AG20443 (cell line): Measurements from ENCODE around the gene MSI2.

Experiments
- DNase-seq: peaks from one replicate; pipeline ENCODE4 v3.0.0; 2012; ENCODE audit warnings: low spot score, mixed read lengths

MSI2 gene

GRCh38 chr17:57684711-57685498, 428.6 kb downstream of the MSI2 start:
- no peak for DNase-seq

- no peak for DNase-seq
Measured at GRCh38 chr17:57685499-57686132, 429.3 kb downstream of the MSI2 start.

GRCh38 chr17:57687642-57688041, 431.3 kb downstream of the MSI2 start:
- DNase-seq, result no peak

- no peak for DNase-seq
Measured at GRCh38 chr17:57689254-57689653, 432.9 kb downstream of the MSI2 start.

- DNase-seq, result no peak
Measured at GRCh38 chr17:57691939-57692338, 435.6 kb downstream of the MSI2 start.

- no peak for DNase-seq
Measured at GRCh38 chr17:57692770-57693169, 436.4 kb downstream of the MSI2 start.

- no peak for DNase-seq
Measured at GRCh38 chr17:57694051-57694450, 437.7 kb downstream of the MSI2 start.

GRCh38 chr17:57696050-57696449, 439.7 kb downstream of the MSI2 start:
- no peak for DNase-seq

GRCh38 chr17:57697197-57697596, 440.9 kb downstream of the MSI2 start:
- DNase-seq, result no peak

- no peak for DNase-seq
Measured at GRCh38 chr17:57697891-57698711, 441.8 kb downstream of the MSI2 start.

GRCh38 chr17:57699751-57700219, 443.5 kb downstream of the MSI2 start:
- DNase-seq, result peak; percentile 47

- DNase-seq, result no peak
Measured at GRCh38 chr17:57701124-57701523, 444.8 kb downstream of the MSI2 start.

GRCh38 chr17:57703273-57703672, 446.9 kb downstream of the MSI2 start:
- DNase-seq, result no peak

- no peak for DNase-seq
Measured at GRCh38 chr17:57704448-57704847, 448.1 kb downstream of the MSI2 start.

- no peak for DNase-seq
Measured at GRCh38 chr17:57705921-57706695, 449.8 kb downstream of the MSI2 start.

GRCh38 chr17:57706761-57707160, 450.4 kb downstream of the MSI2 start:
- no peak for DNase-seq

- DNase-seq, result no peak
Measured at GRCh38 chr17:57707892-57708291, 451.6 kb downstream of the MSI2 start.

GRCh38 chr17:57708410-57708809, 452.1 kb downstream of the MSI2 start:
- DNase-seq, result no peak

GRCh38 chr17:57713140-57713539, 456.8 kb downstream of the MSI2 start:
- no peak for DNase-seq

- no peak for DNase-seq
Measured at GRCh38 chr17:57714665-57715180, 458.4 kb downstream of the MSI2 start.

GRCh38 chr17:57715981-57716380, 459.7 kb downstream of the MSI2 start:
- DNase-seq, result no peak

GRCh38 chr17:57718878-57719277, 462.6 kb downstream of the MSI2 start:
- DNase-seq, result no peak
